K562 treated with DMSO at 1 percent for 48 hours (cell line): ENCODE data around the gene SLC43A2. TPM values are rescaled to one million over a fixed set of nuclear protein-coding genes. Genes with fewer than 3 reads are reported as not detected.

Experiments
- total RNA-seq: library from RNA; unstranded; fragments of 300-600 nt; gene quantifications from 2 replicates; pipeline ENCODE4 v1.2.3, GENCODE V29; 2022; ENCODE audit warnings: low replicate concordance; ENCODE audit errors: extremely low read depth

The SLC43A2 gene
- not detected in 2 replicates for total RNA-seq

DNA sequence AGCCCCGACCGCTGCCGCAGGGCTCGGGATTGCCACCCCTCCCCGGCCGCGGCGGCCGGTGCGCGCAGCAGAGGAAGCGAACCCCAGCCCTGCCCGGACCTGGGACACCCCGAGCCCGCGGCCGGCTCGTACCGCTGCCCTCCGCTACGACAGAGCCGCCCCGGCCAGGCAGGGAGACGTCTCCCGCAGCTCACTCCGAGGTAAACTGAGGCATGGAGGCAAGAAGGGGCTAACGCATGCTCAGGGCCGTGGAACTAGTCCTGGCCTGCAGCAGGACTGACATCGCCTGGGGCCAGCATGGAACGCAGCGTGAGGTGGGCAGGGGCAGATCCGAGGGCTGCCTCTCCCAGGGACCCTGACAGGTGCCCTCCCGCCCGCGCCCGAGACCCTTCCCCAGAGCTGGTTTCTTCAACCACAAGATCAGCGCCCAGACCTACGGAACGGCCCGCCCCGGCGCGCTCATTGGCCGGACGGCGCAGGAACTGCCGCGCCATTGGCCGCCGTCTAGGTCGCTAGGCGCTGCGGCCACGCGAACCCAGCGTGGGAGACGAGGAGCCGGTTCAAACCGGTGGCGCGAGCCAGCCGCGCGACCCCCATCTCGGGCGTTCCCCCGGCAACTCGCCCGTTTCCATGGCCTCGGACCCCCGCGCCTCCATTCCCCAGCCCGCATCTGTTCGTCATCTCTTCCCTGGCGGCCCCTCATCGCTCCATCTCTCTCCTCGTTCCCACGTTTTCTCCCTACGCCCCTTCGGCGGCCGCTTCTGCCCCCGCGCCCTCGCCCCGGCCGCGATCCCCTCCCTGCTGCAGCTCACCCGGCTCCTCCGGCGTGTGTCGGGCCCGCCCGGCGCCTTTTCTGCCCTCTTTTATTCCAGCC is at the start of gene SLC43A2:
Gene SLC43A2, minus strand, starts transcription at position 853 of the 874 bp plus-strand sequence. CDS start 960 bp downstream, outside the sequence.

DNA sequence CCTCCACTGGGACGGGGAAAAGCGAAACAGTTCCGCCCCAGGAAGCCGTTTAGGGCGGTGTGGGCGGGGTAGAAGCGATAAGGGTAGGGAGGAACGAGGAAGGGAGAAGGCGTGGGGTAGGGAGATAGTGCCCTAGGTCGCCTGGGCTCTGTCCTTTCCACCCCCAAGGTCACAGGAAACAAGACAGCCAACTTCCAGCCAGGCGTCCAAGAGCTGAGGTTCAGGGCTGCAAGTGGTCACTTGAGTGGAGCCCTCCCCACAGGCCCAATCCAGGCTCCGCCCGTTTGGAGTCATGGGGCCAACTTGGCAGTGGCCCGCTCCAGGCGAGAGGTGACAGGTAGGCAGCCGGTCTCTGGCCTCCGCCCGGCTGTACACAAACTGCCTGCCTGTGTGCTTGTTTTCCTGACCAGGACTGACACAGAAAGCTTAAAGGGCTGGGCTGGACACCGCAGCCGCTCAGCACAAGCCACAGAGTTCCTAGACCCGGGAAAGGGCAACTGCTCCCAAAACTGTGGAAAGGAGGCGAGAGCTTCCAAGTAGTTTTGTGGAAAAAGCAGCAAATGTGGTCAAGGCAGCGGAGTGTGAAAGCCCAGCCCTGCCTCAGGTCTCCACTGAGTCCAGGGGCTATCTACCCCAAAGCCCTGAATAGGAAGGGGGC is 21.3 kb upstream of the SLC43A2 start, which contains the start of gene RILP:
Gene RILP, minus strand, starts transcription at position 23 of the 658 bp plus-strand sequence. CDS start 62 bp downstream, outside the sequence.

DNA sequence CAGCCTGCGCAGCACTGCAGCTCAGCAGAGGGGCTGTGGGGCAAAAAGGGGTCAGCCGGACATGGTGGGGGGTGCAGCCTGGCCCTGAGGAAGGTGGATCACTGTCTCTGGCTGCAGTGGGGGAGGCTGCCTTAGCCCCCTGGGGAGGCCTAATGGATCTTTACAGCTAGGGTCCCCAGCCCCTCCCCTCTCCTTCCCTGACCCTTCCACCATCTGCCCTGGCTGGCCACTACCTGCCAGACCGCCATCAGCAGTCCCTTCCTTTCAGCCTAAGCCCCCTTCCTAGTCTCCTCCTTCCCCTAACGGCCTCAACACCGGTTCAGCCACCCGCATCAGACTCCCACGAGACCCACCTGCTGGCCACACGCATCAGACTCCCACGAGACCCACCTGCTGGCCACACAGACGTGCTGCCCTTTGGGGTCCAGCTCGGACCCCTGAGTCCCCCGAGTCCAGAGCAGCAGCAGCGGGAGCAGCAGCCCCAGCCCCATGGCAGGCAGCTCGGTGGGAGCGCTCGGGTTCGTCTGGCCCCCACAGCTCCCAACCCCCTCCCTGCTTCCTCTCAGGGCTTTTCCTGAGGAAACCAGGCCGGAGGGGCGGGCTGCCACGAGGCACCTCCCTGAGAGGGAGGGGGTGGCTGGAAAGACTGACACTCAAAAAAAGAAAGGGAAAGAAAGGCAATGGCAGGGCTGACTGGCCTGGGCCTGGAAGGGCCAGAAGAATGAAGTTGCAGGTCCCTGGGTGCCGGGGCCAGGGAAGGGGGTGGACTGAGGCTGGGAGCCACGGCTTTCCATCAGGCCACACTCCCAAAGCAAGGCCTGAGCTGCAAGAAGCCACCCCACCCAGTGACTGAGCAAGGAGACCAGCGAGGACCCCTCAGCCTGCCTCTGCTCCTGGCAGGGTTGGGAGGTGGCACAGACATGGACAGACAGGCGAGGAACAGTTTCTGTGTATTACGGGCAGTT is 16.9 kb upstream of the SLC43A2 start, which contains the start of gene SCARF1:
Gene SCARF1, minus strand, starts transcription at position 526 of the 965 bp plus-strand sequence. Its CDS starts 35 bp downstream, at position 491.

Other genes starting within 250 kb of the SLC43A2 start
- 579 TPM in 1 of 2 replicates, not detected in the other for gene YWHAE, start 228.6 kb downstream of the SLC43A2 start, total RNA-seq
- not detected in 2 replicates for gene CRK, start 172.6 kb downstream of the SLC43A2 start, total RNA-seq
- gene MYO1C, start 136.1 kb downstream of the SLC43A2 start, total RNA-seq, result not detected in 2 replicates
- not detected in 2 replicates for gene INPP5K, start 112.2 kb downstream of the SLC43A2 start, total RNA-seq
- gene PITPNA, start 66.0 kb downstream of the SLC43A2 start, total RNA-seq, result not detected in 2 replicates
- not detected in 2 replicates for gene SCARF1, start 16.9 kb upstream of the SLC43A2 start, total RNA-seq
- not detected in 2 replicates for gene RILP, start 21.0 kb upstream of the SLC43A2 start, total RNA-seq
- gene PRPF8, start 56.0 kb upstream of the SLC43A2 start, total RNA-seq, result 461 TPM in 1 of 2 replicates, not detected in the other
- gene TLCD2, start 81.5 kb upstream of the SLC43A2 start, total RNA-seq, result not detected in 2 replicates
- not detected in 2 replicates for gene WDR81, start 95.9 kb upstream of the SLC43A2 start, total RNA-seq
- not detected in 2 replicates for gene SERPINF2, start 114.0 kb upstream of the SLC43A2 start, total RNA-seq
- not detected in 2 replicates for gene SERPINF1, start 133.2 kb upstream of the SLC43A2 start, total RNA-seq
- not detected in 2 replicates for gene SMYD4, start 201.1 kb upstream of the SLC43A2 start, total RNA-seq
- not detected in 2 replicates for gene RPA1, start 201.2 kb upstream of the SLC43A2 start, total RNA-seq